Fibroblast of skin of right quadriceps (primary cell): ENCODE results near the gene EDC3.
A peak's percentile ranks its signal among the peaks of the same experiment; 100 is the strongest.
"Not testable (repeated sequence)": the region's sequence is repeated elsewhere in the genome, so short reads cannot be mapped to it uniquely, and the experiment has no call there.

Experiments used
- DNase-seq: peaks from one replicate; pipeline ENCODE4 v3.0.0-alpha.2; 2013

The EDC3 gene

DNA sequence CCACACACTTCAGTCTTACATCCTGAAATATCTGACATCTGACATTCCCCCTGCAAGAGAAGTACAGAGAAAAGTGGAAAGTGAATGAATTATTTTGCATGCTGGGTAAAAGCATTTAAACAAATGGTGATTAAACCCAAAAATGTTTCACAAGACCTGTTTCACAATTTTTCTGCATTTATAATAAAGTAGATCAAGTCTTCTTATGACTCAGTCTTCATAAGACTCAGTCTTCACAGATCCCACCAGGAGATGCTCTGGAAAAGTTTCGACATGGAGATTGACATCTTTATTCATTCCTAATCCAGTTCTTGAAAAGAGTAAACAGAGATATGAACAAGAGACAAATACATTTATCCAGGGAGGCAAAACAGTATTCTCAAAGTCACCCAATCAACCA, 13.2 kb upstream of the EDC3 start:
- DNase-seq, result no peak

DNA sequence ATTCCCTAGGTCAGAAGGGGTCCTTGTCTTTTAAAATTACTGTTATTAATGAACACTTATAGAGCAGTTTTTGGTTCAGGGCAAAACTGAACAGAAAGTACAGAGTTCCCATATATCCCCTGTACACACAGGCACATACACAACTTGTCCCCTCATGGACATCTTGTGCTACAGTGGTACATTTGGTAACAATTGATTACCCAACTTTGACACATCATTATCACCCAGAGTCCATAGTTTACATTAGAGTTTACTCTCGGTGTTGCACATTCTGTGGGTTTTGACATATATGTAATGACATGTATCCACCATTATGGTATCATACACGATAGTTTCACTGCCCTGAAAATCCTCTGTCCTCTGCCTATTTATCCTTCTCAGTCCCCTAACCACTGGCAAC, 984 bp upstream of the EDC3 start:
- no peak for DNase-seq

DNA sequence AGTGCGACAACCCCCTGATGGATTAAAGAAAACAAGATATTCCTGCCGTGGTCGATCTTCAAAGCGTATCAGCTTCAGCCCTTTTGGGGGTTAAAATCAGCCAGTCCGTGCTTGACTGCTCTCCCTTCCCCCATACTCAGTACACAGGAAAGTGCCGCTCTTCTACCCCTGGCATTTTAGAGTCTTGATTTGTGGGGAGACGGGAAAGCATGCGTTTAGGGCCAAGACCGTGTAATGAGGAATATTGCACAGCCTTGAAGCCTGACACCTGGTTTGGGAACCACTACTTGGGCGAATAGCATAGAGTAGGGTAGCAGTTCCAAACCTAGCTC, 540 bp upstream of the EDC3 start:
- DNase-seq, result no peak

DNA sequence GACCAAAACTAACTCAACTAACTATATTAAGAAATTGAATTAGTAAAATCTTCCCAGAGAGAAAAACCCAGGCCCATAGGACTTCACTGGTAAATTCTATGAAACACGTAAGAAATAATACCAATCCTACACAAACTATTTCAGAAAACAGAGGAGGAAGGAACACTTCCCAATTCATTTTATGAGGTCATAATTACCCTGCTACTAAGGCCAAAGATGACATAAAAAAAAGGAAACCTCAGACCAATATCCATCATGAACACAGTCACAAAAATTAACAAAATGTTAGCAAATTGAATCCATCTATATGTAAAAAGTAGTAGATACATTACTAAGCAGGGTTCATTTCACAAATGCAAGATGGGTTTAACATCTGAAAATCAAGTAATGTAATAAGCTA, 3.5 kb downstream of the EDC3 start:
- no peak for DNase-seq

DNA sequence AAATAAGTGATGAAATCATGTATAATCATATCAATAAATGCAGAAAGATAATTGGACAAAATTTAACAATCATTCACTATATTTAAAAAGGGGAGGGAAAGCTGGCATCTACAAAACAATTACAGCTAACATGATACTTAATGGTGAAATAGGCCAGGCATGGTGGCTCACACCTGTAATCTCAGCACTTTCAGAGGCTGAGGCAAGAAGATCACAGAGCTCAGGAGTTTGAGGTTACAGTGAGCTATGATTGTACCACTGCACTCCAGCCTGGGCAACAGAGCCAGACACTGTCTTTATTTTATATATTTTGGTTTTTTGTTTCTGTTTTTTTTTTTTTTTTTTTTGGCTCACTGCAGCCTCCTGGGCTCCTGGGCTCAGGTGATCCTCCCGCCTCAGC, 12.1 kb downstream of the EDC3 start:
- no peak for DNase-seq

DNA sequence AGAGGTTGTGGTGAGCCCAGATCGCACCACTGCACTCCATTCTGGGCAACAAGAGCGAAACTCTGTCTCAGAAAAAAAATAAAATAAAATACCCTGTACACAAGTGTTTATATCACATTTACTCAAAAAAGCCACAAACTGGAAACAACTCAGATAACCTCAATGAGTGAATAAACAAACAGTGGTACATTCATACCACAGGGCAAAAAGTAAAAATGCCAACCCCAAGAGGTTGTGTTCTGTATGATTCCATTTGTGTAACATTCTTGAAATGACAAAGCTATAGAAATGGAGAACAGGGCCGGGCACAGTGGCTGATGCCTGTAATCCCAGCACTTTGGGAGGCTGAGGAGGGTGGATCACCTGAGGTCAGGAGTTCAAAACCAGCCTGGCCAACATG, 12.9 kb downstream of the EDC3 start:
- no peak for DNase-seq

DNA sequence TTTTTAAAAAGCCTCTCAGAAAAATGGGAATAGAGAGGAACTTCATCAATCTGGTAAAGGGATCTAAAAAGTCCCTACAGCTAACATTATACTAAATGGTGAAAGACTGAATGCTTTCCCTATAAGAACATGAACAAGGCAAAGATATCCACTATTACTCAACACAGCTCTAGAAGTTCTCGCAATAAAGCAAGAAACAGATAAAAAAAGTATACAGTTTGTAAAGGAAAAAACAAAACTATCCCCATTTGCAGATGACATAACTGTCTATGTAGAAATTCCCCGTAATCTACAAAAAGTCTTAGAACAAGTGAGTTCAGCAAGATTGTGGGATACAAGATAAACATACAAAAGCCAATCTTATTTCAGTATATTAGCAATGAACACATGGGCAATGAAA, 15.4 kb downstream of the EDC3 start:
- DNase-seq, result no peak

DNA sequence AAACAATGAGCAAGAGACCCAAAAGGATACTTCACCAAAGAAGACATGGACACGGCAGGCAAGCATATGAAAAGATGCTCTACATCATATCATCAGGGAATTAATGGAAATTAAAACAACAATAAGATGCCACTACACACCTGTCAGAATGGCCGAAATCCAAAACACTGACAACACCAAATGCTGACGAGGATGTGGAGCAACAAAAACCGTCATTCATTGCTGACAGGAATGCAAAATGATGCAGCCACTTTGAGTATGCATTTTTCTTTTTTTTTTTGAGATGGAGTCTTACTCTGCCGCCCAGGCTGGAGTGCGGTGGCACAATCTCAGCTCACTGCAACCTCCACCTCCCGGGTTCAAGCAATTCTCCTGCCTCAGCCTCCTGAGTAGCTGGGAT, 19.0 kb downstream of the EDC3 start:
- no peak for DNase-seq

DNA sequence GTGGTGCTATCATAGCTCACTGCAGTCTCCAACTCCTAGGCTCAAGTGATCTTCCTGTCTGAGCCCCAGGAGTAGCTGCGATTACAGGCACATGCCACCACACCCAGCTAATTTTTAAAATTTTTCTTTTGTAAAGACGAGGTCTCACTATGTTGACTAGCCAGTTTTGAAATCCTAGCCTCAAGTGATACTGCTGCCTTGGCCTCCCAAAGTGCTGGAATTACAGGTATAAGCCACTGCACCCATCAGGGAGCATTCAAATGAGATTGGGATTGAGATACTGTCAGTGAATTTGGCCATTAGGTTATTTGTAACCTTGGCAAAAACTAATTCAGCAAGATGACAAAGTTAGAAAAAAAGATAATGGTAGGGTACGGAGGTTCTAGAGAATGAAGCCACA, 21.7 kb downstream of the EDC3 start:
- no peak for DNase-seq

DNA sequence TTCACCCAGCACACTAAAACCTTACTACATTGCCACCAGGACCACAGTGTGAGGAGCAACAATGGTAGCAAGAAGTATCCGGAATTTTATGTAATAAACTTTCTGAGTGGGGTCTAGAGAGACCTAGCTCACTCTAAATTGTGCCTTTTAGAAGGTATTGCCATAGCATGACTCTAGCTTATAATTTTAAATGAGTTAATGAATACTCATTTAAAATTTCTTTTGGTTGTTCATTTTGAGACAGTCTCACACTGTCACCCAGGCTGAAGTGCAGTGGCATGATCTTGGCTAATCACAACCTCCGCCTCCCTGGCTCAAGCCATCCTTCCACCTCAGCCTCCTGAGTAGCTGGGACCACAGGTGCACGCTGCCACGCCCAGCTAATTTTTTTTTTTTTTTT, 26.2 kb downstream of the EDC3 start:
- no peak for DNase-seq

DNA sequence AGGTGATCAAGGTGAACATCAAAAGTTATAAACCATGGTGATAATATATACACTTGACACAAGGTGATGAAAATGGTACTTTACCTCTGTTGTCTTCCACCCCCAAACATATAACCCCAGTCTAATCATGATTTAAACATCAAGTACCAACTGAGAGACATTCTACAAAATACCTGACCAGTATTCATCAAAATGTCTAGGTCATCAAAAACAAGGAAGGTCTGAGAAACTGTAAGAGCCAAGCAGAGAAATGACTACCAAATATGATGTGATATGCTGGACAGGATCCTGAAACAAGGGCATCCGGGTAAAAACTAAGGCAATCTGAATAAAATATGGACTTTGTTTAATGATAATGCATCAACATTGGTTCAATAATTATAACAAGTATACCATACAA, 27.8 kb downstream of the EDC3 start:
- DNase-seq, result no peak

DNA sequence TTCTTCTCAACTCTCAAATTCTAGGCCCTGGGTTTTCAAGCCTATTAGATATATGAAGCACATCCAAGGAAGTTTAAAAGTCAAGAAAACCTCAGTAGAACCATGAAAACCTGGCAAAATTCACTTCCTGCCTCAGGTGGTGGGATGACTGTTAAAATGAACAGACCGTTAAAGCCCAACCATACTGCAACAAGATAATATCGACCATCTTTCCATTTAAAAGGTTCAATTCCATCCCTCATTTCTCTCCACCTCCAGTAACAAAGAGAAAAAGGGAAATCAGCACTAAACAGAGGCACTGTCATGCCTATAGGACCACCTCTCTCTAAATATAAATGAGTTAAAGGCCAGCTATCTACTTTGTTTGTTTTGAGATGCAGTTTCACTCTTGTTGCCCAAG, 31.2 kb downstream of the EDC3 start:
- no peak for DNase-seq

DNA sequence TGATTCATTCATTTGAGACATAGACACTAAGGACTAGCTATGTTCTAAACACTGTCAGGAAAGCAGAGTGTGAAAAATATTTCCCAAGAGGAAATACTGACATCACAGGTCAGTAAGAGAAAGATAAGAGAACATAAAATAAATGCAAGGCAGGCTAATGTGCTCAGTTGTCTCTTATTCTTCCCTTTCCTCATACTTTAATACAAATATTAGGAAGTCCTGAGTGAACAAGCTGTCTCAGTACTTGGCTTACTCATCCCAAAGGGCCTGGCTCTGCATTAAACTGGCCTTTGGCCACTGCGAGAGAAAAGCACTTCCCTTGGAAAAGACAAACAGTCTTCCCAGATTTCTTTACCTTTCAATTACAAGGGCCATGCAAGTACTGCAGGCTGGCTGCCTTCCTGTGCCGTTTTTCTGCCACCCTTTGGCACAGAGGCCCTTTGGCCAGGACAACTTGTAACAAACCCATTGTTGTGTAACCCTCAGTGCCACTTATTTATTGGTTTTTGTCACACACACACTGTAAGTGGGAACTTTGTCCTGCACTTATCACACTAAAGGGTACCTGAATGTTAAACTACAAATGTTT, 31.7 kb downstream of the EDC3 start:
- no peak for DNase-seq

DNA sequence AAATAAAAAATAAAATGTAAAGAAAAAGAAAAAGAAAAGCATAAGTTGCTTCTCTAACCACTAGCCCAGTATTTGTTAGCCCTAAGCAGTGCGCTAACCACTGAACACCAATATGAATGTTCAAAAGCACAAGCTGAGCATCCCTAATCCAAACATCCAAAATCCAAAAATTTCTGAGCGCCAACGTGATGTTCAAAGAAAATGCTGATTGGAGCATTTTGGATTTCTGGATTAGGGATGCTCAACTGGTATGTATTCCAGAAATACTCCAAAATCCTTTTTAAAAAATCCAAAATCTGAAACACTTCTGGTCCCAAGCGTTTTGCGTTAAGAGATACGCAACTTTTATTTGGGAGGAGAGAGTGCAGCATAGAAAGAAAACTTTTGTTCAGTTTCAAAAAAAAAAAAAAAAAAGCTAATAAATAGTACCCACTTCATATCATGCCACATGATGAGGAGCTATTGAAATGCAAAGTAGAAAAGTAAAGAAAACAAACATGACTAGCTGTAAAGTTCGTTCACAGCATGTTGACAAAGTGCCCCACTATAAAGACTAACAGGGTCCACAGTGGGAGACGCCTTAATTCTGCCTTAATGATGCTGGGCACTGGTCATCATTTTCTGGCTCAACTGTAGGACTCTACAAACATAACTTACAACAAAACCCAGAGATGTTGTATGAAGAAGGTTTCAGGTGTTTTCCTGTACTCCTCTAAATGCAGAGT, 32.4 kb downstream of the EDC3 start:
- DNase-seq, result no peak

DNA sequence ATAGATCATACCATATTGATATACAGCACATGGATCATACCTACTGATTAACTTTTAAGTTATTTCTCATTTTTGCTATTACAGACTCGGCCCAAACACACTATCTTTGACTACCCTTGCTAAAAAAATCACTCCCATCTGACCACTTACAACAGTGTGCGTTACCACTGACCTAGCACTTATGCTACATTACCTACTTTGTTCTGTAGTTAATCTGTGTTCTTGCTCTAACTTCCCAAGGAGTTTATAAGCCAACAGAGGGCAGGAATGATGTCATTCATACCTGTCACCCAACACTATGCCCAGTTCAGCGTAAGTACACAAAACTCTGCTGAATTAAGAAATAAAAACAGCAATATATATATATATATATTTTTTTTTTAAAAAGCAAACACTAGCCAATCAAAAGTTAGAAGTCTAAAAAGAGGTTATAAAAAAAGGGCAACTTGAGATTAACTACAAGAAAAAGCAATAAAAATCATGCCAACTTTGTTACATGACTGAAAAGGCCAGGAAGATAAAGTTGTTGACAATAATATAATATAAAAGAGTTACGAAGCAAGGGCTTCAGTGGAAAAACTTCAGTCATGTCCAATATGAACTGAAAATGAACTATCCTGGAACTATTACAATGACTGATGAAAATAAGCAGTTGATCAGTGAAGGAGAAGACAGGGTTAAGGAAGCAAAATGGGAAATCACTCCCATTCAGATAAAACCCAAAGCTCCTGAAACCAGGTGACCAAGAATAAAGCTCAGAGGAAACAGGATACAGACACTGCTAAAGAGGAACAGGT, 33.6 kb downstream of the EDC3 start:
- DNase-seq, result no peak

DNA sequence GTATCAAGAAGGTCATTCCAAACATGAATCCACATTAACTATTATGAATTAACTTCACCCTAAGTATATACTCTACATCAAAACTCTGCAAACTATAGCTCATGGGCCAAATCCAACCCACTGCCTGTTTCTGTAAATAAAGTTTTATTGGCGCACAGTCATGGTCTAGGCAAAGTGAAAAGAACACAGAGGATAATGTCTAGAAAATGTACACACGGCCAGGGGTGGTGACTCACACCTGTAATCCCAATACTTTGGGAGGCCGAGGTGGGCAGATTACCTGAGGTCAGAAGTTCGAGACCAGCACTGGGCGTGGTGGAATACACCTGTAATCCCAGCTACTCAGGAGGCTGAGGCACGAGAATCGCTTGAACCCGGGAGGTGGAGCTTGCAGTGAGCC, 34.5 kb downstream of the EDC3 start:
- not testable (repeated sequence) for DNase-seq

DNA sequence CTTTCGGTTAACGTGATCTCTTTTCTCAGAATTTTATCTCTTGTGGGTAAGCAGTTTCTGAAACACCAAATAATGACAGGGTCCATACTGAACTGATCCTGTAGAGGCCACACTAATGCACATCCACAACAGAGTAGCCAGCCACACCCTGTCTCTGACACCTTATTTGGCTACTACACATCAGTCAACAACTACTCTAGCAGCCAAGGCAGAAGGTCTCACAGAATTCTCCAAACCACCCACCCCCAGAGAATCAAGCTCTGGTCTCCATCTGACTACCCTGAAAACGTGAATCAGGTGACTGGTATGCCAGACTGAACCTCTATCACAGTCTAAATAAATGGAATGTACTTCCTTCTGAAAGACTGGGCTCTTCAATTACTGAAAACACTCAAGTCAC, 38.0 kb downstream of the EDC3 start:
- peak; percentile 62 for DNase-seq

DNA sequence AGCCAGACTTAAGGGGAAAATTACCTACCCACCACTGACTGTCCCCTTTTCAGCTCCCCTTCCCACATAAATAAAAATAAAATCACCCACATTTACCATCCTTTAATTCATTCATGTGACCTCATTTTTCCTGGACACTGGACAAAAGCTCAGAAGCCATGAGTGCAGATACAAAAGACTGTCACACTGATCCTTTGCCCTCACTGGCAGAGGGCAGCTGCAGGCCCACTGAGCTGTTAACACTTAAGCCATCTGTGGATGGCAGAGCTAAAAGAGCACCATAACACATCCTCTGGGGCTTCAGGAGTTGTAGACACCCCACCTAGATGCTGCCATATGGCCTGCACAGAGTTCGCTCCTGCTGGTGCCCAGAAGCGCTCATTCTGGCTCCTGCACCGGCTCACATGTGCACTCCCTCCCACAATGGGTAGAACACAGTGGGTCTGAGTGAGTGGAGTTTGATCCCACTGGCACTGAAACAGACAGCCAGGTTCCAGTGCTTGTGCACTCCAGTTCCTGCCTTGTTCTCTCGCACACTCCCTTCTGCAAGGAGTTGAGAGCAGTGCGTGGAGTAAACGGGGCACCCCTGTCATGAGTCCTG, 38.8 kb downstream of the EDC3 start:
- no peak for DNase-seq

DNA sequence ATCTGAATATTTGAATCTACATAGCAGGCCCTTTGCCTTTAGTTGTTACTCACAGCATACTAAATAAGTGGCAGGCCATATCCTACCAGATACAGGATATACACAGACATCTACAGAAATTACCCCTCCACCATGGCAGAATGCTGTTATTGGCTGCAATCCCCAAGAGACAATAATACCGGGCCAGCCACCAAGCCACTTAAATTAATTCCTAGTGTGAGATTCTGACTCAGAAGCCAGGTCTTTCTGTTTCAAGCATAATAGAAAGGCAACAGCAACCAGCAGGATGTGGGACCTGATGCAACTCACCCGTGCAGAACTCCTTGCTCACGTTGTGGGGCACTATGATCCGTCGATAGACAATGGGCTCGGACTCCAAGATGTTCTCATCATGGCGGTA, 40.4 kb downstream of the EDC3 start:
- peak; percentile 61 for DNase-seq

DNA sequence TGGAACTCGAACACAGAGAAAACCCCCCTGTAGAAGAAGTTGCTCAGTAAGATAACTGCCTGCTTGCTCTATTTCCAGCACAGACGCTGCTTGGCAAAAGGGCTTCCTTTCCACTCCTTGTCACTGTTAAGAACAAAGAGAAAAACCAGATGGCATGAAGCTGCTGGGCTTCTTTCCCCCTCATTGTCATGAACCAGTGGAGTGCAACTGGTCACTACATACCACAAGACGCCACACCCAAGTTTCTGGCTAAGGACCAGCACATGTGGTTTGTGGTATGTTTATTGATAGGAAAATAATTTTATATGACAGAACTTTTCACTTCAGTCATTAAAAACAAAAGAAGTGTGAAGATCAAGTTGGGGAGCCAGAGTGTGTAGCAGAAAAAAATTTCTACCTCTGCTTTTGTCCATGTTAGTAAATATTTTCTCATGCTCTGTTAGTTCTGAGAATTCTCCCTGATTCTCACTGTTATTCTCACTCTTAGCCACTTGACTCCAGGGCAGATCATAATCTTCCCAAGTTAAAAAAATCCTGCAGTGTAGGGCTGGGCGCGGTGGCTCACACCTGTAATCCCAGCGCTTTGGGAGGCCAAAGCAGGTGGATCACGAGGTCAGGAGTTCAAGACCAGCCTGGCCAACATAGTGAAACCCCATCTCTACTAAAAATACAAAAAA, 42.3 kb downstream of the EDC3 start:
- peak; percentile 73 for DNase-seq

DNA sequence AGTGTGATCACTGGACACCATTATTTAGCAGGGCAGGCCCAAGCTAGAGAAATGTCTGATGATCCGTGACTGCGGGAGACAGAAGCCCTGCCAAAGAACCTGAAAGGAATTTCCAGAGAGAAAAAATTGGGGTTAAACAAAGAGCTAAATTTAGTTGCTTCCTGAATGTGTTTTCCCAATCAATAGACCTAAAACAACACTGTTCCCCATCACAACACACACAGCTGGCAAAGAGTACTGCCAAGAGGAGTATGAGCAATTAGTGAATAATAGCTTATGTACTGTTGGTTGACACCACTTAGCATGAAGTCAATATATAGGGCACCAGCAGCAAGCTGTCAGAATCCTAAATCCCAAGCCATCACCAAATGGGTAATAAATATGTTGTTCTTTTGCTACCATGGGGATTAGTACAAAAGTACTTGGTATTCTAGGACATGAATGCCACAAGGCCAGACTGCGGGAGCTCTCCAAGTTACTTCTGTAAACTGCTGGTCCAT, 44.5 kb downstream of the EDC3 start:
- no peak for DNase-seq

DNA sequence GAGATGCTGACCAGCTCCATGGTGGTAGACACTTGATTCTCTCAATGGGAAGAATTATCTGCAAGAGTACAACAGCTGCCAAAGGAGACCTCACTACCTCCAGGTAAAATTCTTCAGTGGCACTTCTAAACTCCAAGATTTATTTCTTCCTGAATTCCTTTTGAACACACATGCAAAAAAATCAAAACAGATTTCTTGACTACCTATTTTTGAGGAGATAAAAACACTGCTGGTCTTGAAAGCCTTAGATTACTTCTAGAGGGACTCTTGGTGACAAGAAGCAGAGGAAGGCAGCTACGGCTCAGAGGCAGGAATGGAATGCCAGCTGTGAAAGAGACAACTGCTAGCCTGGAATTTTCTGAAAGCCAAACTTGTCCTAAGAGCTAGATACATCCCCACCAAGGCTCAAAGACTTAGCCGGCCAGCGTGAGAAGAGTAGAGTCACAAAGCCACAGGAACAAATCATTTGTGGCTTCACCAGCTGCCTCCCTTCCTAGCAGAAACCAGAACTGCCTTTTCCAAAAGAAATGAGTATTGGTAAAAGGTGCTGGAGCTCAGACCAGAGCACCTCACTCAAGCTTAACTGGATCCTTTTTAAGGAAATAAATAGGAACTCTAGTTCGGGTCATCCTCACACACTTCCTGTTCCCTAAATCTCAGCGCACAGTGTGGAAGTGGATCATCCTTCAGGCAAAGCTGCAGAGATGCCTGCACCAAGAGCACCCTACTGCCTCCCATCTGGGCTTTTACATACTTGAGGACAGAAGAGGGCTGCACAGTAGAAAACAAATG, 47.6 kb downstream of the EDC3 start:
- DNase-seq, result no peak
